ENCODE data around the gene SGK2.
A peak's percentile ranks its signal among the peaks of the same experiment; 100 is the strongest.

The SGK2 gene

DNA sequence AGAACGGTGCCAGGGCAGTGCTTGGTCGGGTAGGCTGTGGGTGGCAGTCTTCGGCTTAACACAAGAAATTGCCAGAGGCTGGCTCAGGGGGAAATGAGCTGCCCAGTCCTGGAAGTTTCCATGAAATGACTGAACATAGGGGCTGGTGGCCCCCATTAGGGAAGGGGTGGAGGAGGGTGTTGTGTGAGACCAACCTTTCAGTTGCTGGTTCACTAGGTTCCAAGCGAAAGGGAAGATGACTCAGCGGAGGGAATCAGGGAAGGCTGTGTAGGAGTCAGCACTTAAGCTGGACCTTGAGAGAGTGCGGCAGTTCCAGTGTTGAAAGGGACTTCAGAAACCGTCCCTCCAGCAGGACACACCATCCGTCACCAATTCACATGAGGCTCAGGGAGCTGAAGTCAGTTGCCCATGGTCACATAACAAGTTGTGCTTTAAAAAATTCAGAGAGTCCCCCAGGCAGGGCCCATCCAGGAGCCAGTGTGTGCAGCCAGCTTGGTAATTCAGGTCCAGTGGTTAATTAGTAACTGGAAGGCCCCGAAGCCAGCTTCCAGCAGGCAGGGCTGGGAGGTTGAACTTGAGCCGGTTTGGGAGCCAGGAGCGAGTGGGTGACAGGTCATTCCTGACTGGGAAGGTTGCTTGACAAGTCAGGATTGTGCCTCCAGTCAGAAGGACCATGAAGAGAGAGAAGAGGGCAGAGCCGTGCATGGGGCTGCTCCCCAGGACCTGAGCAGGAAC, at the start of gene SGK2:
Gene SGK2 (plus strand): TSS at position 616 of the 735 bp plus-strand sequence. CDS start 7,469 bp downstream, outside the sequence.
- no peak for DNase-seq

DNA sequence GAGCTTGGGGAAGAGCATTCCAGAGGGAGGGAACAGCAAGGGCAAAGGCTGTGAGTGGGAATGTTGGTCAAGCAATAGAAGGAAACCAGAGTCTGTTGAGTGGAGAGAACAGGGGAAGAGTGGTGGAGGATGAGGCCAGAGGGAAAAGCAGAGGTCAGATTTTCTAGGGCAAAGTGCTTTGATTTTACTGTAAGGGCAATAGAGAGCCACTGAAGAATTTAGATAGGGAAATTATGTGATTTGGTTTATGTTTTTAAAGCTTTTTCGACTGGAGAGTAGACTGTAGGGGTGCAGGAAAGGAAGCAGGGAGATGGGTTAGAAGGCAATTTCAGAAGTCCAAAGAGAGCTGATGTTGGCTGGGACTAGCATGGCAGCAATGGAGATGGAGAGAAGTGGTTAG, 46.9 kb upstream of the SGK2 start:
- DNase-seq, result no peak

DNA sequence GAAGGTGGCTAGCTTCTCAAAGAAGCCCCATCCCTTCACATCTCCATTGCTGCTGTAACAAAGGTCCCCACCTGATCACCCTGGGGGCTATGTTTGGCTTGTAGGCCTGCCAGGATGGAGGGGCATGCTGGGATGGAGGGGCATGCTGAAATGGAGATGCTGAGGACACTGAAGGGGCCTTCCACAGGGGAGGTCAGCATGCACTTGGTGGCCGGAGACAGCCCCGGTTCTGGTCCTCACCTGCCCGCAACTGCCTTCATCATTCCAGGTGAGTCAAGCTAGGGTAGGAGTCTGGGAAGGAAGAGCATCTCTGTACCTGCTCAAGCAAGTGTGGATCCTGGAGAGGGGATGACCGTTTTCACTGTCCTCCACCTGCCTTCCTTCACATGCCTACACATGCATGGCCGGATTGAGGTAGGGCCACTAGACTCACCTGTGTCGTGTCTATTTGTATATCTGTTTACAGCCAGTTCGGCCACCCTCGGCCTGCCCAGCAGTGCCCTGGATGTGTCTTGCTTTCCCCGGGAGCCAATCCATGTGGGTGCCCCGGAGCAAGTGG, 45.4 kb upstream of the SGK2 start:
- no peak for DNase-seq

DNA sequence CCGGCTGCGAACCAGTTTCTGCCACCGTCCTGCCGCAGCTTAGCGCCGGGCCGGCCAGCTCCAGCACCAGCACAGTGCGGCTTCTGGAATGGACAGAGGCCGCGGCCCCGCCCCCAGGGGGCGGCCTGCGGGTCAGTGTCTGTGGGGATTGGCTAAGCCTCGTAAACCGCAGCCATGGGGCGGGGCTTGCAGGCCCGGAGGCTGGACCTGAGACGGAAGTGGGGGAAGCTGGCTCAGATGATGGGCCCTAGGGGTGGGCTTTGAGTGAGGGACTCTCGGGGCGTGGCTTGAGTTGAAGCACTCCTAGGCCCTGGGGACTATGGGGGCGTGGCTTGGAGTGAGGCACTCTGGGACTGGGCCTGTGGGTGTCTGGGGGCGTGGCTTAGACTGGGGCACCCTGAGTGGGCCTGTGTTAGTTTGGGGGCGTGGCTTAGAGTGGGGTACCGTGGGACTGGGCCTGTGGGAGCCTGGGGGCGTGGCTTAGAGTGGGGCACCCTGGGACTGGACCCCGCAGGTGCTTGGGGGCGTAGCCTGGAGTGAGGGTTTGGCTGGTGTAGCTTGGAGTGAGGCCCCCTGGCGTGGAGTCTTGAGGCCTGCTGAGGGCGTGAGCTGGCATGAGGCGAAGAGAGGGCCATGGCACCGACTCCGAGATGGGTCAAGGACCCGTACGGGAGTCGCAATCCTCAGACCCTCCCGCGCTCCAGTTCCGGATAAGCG, 44.7 kb upstream of the SGK2 start:
- peak; percentile 83 for DNase-seq

DNA sequence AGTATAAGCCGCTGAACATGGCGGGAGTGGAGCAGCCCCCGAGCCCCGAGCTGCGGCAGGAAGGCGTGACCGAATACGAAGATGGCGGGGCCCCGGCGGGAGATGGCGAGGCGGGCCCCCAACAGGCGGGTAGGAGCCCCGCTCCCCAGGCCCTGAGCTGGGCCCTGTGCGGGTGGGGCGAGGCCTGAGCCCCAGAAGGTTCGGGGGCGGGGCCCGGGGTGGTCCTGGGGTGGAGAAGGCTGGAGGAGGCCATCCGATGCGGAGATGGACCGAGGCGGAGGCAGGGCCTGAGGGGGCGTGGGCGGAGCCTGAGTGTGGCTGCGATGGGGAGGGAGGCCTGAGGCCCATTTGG, 44.2 kb upstream of the SGK2 start:
- DNase-seq, result no peak

DNA sequence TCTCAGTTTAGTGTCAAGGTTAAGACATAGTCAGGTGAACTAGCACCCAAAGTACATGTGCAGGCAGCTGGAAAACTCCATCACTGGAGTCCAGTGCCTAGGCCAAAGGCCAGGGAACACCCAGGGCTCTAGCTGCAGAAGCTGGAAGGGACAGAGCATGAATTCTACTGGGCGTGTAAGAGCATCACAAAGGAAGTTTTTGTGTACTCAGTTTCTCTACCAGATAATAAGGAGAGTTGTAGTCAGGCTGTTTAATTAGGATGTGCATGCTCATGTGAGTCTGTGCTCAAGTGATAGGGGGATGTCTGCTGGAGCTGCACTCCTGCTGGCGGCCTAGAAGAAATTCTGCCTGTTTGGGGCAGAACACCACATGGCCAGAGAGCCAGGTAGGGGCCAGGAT, 43.2 kb upstream of the SGK2 start:
- no peak for DNase-seq

DNA sequence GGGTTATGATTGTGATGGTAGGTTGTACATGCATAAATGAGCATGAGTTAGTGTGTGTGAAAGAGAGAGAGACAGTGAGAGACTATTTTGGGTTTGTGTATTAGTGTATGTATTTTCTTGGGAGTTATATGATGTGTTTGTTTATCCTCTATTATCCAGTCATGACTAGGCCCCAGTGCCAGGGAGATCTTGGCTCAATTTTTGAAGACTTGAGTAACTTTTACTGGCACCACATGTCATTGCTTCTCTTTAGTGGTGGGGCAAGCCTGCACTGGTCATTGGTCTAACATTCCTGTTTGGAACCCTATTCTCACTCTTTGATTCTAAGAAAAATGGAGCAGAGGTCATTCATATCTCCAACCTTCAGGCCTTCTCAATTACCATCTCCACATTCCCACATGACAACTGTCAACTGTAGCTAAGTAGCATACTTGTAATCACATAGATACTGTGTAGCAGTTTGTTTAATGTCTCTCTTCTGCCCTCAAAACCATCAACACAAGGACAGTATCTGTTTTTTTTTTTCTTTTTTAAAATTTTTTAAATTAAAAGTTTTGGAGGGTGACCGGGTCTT, 42.5 kb upstream of the SGK2 start:
- DNase-seq, result no peak

DNA sequence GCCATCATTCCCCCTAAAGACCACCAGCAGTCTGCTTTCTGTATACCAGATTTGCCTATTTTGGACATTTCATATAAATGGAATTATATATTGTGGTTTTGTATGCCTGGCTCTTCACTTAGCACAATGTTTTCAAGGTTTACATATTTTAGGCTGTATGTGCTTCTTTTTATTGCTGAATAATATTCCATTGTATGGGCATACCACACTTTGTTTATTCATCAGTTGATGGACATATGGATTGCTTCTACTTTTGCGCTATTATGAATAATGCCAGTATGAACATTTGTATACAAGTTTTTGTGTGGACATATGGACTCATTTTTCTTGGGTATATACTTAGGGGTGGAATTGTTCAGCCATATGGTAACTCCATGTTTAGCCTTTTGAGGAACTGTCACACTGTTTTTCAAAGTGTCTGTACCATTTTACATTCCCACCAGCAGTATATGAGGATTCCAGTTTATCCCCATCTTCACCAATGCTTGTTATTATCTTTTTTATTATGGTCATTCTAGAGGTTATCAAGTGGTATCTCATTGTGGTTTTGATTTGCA, 38.7 kb upstream of the SGK2 start:
- DNase-seq, result no peak

DNA sequence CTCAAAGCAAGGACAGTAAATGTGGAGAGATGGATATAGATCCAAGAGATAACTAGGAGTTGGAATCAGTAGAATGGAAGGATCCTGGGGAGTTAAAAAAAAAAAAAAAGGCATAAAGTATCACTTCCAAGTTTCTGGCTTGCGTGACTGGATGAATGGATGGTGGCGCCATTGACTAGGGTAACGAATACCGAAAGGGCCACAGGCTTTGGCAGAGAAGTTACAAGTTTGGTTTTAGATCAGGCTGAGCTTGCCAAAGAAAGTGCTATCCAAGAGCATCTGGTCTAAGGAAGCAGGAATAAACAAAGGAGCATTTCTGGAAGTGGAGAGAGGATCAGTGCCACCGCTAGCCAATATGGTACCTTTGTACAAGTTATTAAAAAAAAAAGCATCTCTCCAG, 33.8 kb upstream of the SGK2 start:
- no peak for DNase-seq

DNA sequence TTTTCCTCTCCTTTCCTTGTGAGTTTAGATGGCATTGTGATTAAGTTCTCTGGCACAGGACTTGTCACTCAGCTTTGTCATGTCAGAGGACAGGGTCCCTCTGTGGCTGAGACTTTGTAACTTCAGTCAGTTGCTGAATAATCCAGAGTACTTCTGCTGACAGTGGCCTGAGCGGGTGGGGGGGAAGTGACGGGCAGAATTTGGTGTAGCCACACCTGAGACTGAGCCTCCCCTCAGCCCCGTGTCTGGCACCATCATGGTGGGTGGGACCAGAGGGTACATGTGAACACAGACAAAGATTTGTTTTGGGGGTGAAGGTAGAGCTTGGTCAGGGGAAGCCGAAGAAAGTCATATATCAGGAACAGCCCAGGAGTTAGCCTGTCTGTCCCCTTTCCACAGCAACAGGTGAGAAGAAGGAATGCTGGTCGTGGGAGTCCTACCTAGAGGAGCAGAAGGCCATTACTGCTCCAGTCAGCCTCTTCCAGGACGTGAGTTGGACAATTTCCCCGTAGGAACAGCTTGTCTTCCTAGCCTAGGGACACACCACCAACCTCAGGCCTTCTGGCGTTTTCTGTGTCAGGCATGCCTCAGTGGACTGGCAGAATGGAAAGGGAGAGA, 30.5 kb upstream of the SGK2 start:
- DNase-seq, result no peak

DNA sequence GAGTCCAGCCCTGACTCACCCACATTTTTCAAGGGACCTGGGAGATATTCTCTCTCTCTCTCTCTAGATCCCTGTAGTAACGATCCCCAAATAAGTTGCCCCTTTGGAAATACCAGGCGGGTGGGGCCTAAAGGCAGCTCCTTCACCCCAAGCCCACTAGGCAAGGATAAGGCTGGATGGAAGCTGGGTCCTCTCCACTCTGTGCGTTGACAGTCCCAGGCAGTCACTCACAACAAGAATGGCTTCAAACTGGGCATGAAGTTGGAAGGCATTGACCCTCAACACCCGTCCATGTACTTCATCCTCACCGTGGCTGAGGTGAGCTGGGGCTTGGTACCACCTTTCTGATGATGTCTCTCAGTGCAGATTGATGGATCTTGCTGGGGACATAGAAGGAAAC, 29.8 kb upstream of the SGK2 start:
- no peak for DNase-seq

DNA sequence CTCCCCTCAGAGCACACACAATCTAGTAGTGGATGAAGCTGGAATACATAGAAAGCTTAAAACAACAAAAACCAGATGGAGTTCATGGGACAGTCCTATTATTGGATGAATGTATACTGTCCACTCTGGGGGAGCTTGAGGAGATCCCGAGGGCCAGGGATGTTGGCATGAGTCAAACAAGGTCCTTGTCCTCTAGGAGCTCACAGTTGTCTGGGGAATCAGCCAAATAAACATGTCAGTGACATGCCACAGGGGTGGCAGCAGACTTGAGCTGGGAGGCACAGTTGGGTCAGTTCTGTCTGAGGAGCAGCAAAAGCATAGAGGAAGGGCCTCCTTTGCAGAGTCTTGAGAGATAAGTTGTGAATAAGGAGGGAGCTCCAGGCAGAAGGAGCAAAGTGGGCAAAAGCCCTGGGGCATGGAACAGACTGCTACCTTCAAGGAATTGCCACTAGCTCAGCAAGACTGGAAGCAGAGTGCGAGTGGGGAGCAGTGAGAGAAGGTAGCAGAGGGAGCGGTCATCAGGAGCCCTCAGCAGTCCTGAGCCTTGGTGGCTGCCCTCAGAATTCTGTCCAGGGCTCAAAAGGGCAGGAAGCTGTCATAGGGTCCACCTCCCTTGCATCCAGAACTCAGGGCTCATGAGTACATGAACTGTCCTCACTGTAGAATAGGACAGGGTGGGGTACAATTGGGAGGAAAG, 29.2 kb upstream of the SGK2 start:
- DNase-seq, result no peak

DNA sequence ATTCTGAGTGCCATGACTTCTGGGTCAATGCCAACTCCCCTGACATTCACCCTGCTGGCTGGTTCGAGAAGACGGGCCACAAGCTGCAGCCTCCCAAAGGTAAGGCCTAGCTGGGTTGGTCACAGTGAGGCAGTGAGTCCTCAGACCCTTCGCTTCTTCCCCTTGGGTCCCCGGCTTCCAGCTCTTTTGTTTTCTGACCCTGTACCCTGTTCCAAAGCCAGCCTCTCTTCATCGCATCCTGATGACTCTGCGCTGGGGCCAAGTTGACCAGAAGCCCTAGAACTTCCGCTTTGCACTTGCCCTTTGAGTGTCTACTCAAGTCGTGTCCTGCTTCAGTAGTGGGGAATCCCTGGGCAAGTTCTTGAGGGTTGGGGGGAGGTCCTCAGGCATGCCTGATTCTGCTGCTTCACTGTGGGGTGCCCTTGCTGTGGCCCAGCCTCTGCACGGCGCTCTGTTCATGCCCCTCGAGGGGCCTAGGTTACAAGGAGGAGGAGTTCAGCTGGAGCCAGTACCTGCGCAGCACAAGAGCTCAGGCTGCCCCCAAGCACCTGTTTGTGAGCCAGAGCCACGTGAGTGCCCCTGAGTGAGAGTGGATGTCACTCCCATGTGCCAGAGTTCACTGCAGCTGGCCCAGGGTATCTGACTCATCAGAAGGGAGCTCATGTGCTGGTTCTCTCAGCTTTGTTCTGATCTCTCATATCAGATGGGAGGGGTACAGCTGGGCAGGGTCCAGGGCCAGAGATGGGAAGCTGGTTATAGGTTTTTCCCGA, 28.3 kb upstream of the SGK2 start:
- DNase-seq, result no peak

DNA sequence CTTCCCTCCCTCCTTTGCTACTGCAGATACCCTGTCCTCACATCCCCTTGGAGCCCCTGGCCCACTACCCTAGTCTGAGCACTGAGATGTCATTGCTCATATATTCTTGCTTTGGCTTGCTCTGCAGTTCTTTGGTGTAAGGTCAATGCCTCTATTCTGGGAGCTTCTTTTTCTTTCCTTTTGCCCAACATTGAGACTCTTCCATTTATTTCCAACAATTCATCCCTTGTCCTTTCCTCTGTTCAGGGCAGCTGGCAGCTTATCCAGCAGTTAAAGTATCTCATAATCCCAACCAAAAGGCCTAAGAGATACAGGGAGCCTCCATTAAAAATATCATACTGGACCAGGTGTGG, 27.8 kb upstream of the SGK2 start:
- no peak for DNase-seq

DNA sequence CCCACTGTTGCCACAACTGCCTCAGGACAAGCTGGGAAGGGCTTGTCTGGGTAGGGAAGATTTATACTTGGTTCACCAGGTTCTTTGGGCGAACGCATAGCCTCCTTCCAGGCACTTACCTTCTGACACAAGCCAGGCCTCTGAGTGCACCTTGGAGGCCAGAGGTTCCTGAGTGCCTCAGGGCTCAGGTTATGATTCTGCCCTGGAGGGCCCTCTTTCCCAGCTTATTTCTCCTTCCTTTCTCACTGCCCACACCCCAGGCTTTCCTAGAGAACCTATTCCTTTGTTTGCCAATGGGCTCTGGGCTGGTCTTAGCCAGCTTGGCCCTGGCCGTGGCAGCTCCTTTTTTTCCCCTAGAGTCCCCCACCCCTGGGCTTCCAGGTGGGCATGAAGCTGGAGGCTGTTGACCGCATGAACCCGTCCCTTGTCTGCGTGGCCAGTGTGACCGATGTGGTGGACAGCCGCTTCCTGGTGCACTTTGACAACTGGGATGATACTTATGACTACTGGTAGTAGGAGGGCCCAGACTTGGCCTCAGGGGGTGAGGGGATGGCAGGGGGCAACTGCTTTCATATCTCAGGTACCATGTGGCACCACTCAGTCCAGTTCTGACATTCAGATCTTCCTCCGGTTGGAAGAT, 26.3 kb upstream of the SGK2 start:
- DNase-seq, result no peak

DNA sequence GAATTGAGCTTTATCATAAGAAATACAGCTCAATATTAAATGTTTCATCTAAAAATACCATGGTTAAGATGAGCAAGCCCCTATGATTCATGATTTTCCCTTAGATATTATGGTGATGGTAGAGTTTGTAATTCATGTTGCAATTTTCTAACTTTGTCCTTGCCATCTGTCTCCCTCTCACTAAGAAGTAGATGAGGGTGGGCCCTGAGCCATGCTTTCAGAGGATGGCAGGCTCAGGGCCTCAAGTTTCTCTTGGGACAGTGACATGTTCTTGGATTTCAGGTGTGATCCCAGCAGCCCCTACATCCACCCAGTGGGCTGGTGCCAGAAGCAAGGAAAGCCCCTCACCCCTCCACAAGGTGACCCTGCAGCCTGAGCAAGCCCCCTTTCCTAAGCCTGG, 25.8 kb upstream of the SGK2 start:
- no peak for DNase-seq

DNA sequence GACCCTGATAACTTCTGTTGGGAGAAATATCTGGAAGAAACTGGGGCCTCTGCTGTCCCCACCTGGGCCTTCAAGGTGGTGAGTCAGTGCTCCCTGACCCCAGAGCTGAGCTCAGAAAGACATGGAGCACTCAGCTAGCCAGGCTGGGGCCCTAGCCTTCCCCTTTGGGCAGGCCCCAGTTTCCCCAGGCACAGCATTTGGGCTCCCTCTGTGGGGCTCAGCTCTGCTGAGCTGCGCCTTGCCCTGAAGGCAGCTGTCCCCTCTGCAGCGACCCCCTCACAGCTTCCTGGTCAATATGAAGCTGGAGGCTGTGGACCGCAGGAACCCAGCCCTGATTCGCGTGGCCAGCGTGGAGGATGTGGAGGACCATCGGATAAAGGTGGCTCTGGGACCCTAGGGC, 24.8 kb upstream of the SGK2 start:
- DNase-seq, result no peak

DNA sequence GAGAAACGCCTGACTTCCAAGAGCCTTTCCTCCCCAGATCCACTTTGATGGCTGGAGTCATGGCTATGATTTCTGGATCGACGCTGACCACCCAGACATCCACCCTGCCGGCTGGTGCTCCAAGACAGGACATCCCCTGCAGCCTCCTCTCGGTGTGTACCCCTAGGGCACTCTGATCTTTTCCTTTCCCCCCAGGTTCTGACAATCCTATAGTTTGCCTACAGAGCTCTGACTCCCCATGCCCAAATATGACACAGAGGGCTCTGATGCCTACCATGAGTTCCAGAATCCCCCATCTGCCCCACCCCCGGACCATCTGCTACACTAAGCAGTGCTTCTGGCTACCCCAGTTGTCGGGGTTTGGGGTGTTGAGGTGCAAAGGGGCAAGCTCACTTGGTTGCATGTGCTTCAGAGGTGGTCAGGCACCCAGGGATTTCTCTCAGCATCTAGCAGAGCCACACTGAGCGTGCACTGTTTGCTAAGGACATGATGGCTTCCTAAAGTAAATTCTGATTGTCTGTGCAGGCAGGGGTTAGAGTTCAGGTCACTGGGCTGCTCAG, 24.0 kb upstream of the SGK2 start:
- DNase-seq, result no peak

DNA sequence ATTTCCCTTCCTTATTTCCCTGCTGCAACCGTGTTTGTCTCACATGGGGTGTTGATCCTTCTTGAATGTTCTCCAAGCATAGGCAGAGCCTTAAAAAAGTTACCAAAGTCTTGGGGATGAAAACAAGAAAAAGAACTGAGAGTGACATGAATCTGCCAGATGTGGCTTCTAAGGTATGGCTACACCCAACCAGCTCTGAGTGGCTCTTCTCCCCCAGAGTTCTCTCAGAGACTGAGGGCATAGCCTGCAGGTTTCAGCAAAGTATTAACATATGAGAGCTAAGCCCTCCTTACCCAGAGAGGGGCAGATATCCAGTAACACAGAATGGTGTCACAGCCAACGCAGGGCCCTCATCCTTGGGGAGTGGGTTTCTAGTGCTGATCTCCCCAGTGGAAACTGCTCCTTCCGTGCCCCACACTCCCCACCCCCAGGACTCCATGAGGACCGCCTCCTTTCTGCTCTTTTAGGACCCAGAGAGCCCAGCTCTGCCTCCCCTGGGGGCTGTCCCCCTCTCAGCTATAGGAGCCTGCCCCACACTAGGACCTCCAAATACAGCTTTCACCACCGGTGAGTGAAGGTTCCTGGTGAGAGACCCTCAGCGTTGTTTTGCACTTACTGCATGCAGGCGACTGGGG, 23.3 kb upstream of the SGK2 start:
- no peak for DNase-seq

DNA sequence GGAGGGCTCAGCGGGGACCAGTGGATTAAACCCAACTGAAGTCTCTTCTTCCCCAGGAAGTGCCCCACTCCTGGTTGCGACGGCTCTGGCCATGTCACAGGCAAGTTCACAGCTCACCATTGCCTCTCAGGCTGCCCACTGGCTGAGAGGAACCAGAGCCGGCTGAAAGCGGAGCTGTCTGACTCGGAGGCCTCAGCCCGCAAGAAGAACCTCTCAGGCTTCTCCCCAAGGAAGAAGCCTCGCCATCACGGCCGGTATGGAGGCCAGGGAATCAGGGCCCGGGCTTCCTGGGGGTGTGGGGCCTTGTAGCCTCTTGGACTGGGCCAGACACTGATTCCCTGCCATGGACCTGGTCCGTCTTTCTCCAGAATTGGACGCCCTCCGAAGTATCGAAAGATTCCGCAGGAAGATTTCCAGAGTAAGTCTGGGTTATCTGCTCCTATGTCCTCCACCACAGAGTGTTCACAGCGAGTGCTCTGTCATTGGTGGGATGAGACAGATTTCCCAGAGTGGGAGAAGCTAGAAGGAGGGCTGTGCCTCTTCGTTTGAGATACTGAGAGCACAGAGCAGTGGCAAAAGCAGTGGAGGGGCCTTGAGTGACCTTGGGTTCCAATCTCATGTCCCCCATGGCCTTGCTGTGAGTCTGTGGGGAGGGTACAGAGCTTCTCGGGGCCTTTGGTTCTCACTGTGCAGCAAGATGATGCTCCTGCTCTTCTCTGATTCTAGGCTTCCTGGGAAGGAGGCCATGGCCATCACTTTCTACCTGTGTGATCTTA, 22.6 kb upstream of the SGK2 start:
- no peak for DNase-seq

Measured in NCI-H2029 treated with DMSO at 0.1 percent for 48 hours (cell line).